NCI-H2081 treated with DMSO at 0.1 percent for 48 hours (cell line): ENCODE measurements around the gene TPSB2.
A peak's percentile ranks its signal among the peaks of the same experiment; 100 is the strongest.
"Not testable (repeated sequence)": the region's sequence is repeated elsewhere in the genome, so short reads cannot be mapped to it uniquely, and the experiment has no call there.

Source experiments
- DNase-seq: peaks from one replicate; lab custom pipeline; 2025; lab: John Stamatoyannopoulos, UW

Gene TPSB2

DNA sequence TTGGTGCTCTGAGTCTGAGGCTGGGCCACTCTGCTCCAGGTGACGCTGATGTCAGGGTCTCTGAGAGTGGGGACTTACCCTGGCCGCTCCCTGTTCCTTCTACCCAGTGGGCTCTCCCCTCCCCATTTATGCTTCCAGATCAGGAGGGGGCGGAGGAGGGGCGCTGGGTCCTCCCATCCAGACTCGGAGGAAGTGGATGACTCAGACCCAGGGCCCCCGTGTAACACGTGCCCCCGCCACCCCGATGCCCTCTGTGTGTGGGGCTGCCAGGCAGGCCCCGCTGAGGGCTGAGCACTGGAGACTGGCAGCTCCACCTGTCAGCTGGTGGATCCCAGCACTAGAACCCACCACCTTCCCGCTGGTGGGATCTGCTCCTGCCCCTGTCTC is at the start of gene TPSB2:
TPSB2 (minus strand) TSS at position 101 of the 387 bp plus-strand sequence. CDS start 233 bp downstream, outside the sequence.
- not testable (repeated sequence) for DNase-seq

- no peak for DNase-seq
Measured at GRCh38 chr16:1279081-1279944, 49.3 kb upstream of the TPSB2 start.

DNA sequence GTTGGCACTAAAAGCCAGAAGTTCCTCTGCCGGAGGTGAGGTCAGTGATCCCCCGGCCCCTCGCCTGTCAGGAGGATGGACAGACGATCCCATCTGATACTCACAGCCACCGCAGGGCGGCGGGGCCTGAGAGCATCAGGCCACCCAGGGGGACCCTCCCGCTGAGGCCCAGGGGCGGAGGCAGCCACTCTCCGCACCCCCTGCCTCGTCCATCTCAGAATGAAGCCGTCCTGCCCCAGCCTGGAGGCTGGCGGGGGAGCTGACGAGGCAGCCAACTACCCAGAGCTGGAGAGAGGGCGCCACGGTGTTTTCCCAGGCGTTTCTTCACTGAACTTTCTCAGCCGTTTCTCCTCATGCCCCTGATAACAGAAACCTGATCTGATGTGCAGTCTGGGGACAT is 48.5 kb upstream of the TPSB2 start:
- DNase-seq = no peak

- DNase-seq = no peak
Measured at GRCh38 chr16:1277617-1278282, 47.8 kb upstream of the TPSB2 start.

GRCh38 chr16:1277151-1277598 is 47.2 kb upstream of the TPSB2 start:
- DNase-seq = no peak

GRCh38 chr16:1276580-1276878 is 46.5 kb upstream of the TPSB2 start:
- DNase-seq = no peak

DNA sequence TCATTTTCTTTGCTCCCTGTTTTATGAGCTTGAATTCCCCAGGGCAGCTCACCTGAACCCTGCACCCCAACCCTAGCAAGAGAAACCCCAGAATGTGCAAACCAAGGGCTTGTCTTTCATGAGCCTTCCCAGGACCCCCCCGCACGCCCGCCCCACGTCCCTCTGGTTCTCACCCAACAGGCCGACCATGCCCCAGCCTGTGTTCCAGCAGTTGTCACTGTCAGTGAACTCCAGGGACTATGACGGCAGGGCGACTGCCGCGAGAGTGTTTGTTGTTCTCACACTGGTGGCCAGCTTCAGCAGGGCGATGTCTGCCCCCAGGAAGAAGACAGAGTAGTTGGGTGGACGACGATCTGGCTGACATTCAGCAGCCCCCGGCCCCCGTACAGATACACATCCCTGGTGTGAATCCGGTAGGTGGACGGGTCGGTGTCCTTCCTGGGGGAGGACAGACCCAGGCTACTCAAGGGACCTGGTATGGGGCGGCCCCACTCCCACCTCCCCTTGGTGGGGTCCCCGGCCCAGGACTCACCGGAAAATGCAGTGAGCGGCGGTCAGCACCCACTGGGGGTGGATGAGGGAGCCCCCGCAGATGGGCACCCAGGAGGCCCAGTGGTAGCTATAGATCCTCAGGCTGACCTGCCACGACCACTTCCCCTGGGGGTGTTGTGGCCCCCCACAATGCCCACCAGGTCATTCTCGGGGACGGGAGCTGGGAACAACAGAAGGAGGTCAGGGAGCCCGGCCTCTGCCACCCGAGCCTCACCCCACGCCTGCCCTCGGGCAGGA is 46.0 kb upstream of the TPSB2 start:
- no peak for DNase-seq

DNA sequence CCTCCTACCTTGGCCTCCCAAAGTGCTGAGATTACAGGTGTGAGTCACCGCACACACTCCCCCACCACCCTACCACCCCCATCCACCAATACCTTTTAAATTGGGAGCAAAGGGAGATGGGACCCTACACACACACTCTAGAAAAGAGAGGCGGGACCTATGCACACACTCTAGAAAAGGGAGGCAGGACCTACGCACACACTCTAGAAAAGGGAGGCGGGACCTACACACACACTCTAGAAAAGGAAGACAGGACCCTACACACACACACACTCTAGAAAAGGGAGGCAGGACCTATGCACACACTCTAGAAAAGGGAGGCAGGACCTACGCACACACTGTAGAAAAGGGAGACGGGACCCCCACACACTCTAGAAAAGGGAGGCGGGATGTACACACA is 44.8 kb upstream of the TPSB2 start:
- no peak for DNase-seq

GRCh38 chr16:1273816-1274215 is 43.8 kb upstream of the TPSB2 start:
- DNase-seq = no peak

GRCh38 chr16:1272453-1273198 is 42.6 kb upstream of the TPSB2 start:
- DNase-seq = no peak

DNA sequence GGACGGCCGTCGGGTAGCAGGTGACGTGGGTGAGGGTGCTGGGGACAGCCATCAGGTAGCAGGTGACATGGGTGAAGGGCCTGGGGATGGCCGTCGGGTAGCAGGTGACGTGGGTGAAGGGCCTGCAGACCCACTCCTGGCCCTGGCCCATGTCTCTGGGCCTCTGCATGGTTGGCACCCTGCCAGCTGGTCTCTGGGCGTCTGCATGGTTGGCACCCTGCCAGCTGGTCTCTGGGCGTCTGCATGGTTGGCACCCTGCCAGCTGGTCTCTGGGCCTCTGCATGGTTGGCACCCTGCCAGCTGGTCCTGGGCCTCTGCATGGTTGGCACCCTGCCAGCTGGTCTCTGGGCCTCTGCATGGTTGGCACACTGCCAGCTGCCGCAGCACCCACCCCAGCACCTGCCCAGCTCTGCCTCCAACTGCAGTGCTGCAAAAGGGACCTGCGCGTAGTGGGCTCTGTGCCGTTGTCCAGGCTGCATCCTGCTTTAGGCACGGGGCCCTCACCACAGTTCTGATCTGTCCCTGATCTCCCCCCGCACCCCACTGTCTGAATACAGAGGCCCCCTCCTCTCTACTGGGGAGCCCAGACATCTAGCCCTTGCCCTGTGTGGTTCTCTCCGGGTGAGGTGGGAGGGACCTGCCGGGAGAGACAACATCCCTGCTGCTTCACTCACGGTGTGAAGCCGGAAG is 41.9 kb upstream of the TPSB2 start:
- peak; percentile 48 for DNase-seq

- no peak for DNase-seq
Measured at GRCh38 chr16:1271380-1271723, 41.4 kb upstream of the TPSB2 start.

DNA sequence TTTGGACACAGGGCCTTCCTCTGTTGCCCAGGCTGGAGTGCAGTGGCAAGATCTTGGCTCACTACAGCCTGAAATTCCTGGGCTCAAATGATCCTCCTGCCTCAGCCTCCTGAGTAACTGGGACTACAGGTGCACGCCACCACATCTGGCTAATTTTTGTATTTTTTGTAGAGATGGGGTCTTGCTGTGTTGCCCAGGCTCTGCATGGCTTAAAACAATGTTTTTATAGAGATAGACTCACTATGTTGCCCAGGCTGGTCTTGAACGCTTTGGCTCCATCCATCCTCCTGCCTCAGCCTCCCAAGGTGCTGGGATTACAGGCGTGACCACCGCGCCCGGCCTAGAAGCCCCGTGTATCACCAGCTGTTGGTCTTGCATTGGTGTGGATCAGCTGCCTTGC is 39.4 kb upstream of the TPSB2 start:
- DNase-seq = not testable (repeated sequence)

- DNase-seq = no peak
Measured at GRCh38 chr16:1265826-1266225, 35.8 kb upstream of the TPSB2 start.

DNA sequence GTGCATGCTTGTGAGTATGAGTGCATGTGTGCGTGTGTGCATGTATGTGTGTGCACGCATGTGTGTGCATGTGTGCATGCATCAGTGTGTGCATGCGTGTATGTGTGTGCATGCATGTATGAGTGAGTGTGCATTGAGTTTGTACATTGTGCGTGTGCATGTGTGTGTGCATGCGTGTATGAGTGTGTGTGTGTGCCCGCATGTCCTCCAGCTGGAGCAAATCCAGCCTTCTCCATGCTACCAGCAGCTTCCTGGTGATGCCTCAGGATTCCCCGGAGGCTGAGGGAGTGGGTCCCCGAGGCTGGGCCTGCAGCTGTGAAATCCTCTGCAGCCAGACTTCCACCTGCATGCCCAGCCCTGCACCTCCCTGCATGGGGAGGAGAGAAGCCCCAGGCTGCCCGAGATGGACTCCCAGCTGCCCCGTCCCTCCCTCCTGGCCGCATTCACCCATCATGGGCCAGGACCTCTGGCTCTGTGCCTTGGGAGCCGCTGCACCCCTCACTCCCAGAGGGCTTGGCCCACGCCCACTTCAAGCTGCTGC is 35.2 kb upstream of the TPSB2 start:
- no peak for DNase-seq

GRCh38 chr16:1264345-1265089 is 34.5 kb upstream of the TPSB2 start:
- DNase-seq = no peak

GRCh38 chr16:1263591-1264344 is 33.8 kb upstream of the TPSB2 start:
- no peak for DNase-seq

DNA sequence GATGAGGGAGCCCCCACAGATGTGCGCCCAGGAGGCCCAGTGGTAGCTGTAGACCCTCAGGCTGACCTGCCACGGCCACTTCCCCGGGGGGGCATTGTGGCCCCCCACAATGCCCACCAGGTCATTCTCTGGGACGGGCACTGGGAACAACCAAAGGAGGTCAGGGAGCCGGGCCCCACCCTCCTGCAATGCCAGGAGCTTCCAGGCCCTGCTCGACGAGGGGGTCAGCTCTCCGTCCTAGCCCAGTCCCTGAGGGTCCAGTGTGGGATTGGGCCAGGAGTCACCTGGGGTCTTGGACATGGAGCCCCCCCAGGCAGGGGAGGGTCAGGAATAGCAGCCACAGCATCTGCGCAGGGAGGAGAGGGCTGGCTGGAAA is 32.9 kb upstream of the TPSB2 start:
- DNase-seq = no peak

DNA sequence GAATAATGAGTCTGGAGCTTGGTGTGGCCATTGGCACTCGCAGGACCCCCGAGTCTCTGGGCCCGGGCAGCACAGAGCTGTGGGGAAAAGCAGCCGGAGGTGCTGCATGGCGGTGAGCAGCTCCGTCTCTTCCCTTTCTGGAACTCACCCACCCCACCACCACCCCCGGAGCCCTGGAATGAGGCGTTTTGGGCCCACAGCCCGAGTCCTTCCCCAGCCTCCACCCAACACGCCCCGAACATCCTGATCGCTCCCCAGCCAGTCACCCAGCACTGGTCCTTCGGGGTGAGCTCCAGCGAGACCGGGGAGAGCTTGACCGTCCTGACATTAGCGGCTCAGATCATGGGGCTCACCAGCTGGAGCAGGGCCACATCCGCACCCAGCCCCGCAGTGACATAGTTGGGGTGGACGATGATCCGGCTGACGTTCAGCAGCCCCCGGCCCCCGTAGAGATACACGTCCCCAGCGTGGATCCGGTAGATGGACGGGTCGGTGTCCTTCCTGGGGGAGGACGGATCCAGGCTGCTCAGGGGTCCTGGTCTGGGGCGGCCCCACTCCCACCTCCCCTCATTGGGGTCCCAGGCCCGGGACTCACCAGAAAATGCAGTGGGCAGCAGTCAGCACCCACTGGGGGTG is 32.3 kb upstream of the TPSB2 start:
- DNase-seq = no peak
